Left renal pelvis (tissue), 4 donors: ENCODE results near the gene AGK. TPM values are rescaled to one million over a fixed set of nuclear protein-coding genes. Genes with fewer than 3 reads are reported as not detected.
"Not testable (repeated sequence)": the region's sequence is repeated elsewhere in the genome, so short reads cannot be mapped to it uniquely, and the experiment has no call there.

Source experiments
- DNase-seq, 4 donors: peaks; one replicate each; pipeline ENCODE4 v3.0.0-alpha.2; 2013; ENCODE audit warnings: low read depth in 4 of 4, low spot score in 3 of 4
- polyA plus RNA-seq, 4 donors: library from polyadenylated mRNA; unstranded; fragments of 120-200 nt; gene quantifications; one replicate each; pipeline ENCODE4 v1.2.1, GENCODE V29; 2013; ENCODE audit not compliant: insufficient read length in 4 of 4

Gene AGK
- polyA plus RNA-seq, 4 donors = 30.9 to 42.0 (median 36.6) TPM

GRCh38 chr7:141640239-141640840 is 89.1 kb downstream of the AGK start:
- no peak for DNase-seq

- no peak for DNase-seq
Observed at GRCh38 chr7:141641876-141642275, 90.7 kb downstream of the AGK start.

GRCh38 chr7:141645188-141645587 is 94.0 kb downstream of the AGK start:
- no peak for DNase-seq

DNA sequence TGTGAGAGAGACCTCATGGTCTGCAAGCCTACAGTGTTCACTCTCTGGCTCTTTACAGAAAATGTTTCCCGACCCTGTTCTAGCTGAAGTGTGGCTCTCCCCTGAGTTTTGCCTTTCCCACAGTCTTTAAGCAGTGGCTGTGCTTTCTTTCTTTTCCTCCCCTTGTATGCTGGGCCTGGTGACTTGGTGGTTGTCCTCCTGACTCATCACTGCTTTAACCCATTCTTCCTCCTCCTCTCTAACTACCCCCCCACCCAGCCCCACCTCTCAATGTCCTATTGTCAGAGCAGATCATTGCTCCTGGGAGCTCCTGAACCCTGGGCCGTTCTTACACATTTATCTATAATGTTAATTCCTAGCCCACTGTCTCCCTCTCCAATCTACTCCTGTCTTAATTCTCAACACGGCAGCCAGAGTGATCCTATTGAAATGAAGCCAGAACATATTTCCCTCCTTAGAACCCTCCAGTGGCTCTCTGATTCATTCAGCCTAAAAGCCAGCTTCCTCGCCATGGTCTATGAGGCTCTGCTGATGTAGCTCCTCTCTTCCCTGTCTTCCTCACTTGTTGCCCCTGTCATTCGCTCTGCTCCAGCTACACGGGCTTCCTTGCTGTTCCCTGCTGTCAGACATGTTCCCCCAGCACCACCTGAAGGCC is 95.7 kb downstream of the AGK start:
- DNase-seq = no peak

DNA sequence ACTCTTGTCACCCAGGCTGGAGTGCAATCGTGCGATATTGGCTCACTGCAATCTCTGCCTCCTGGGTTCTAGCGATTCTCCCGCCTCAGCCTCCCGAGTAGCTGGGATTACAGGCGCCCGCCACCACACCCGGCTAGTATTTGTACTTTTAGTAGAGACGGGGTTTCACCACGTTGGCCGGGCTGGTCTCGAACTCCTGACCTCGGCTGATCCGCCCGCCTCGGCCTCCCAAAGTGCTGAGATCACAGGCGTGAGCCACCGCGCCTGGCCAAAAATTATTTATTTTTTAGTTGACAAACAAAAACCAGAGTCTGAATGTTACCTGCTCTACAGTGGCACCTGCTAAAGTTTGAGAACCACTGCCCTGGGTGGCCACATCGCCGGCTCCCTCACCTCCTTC is 96.5 kb downstream of the AGK start:
- not testable (repeated sequence) for DNase-seq

DNA sequence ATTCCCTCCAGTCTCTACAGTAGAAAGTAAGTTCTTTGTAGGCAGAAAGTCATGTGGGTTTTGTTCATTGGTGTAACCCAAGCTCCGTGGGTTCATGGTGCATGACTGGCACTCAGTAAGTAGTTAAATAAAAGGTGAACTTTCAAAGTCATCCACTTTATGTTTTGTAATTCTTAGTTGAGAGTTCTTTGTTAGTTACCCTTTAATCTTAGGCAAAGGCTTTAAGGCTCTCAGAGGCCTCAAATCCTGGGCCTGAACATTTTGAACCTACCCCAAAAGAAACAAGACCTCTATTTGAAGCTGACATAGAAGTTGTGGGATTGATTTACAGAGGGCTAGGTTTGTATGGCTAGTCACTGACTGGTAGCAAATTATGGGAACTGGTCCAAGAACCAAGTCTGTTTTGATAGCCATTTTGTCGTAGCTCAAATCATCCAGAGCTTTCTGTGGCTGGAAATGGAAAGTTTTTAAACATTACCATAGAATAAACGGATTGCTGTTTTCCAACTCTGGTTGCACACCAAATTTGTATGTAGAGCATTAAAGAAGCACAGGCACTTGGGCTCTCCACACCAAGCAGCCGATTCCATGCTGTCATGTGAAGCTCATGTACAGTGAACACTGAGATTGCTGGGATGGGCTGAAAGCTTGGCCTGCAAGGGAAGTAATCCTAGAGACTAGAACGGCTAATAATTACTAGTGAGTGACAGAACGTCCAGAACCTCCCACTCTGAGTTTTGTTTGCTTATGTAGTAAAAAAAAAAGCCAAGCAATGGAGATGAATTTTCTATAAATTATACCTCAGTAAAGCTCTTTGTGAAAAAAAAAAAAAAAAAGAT is 97.3 kb downstream of the AGK start:
- DNase-seq = no peak

DNA sequence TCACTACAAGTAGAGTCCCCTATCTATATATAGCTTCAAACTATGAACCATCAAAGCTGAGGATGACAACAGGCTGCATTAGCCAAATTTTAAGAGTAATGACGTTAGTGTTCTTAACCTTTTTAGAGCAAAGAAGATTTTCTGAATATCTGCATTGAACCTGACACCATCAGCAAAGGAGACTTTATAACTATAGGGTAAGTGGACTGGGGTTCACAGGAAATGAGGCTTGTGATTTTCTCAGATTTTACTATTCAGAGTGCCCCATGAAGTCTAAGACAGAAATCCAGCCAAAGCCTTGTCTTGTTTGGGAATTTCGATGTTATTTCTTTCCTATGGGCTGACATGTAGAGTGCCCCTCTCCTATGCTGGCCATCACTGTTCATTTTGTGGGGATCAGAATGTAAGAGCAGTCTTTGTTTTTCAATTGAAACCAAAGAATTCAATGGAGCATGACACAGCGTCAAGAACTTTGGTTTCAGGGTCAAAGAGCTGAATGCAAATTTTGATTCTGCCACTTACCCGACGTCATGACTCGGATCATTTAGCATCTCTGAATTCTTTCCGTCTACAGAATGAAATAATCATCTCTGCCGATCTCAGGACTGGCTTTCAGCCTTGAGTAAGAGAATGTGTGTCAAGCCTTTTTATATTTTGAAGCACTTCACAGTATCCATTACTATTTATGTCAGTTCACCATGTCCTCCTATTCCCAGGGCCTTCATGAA is 98.1 kb downstream of the AGK start:
- DNase-seq = peak in 1 of 4 donors; percentile 40

DNA sequence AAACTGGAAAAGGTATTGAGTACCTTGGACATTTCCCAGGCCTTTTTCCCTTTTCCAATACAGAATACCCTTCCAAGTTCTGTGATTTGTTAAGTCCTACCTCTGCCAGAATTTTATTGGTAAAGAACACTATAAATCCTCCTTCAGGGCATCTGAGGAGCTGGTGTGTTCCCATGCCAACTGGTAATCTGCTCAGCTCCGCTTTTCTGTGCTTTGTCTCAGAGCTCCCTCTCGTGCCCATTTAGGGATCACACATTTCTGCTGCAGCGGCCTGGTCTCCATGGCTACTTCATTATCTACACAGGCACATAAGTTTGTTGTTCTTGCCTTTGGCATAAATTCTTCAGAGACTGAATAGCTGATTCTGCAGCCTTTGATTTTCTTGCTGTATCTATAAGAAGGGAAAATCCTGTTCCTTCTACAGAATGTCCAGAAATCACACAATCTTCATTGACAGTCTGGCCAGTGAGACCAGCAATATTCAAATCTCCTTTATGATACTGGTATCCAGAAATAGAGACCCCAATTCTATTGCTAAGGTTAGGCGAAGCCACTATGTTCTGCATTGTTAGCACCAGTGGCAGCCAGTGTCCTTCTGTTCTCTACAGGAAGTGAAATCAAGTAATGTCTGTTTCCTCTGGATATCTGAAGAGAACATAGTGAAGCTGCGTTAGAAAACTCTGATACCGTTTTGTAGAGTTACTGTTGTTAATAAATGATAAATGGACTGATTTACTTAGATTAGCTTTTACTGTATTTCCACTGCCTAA is 98.8 kb downstream of the AGK start:
- DNase-seq = peak; percentile 60 to 85 (median 70)

GRCh38 chr7:141651417-141651816 is 100.2 kb downstream of the AGK start:
- no peak for DNase-seq

DNA sequence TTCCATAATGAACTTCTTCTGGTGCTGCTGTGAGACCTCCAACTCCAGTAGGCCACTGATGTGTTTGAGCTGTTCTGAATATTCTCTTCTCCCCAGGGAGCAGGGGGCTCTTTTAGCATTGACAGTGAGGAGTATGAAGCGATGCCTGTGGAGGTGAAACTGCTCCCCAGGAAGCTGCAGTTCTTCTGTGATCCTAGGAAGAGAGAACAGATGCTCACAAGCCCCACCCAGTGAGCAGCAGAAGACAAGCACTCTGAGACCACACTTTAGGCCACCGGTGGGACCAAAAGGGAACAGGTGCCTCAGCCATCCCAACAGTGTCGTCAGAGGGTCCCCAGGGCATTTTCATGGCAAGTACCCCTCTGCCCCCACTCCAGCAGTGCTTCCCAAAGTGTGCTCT is 101.5 kb downstream of the AGK start:
- DNase-seq = no peak

GRCh38 chr7:141654551-141654950 is 103.3 kb downstream of the AGK start:
- DNase-seq = peak in 2 of 4 donors; percentile 26 to 39

- no peak for DNase-seq
Observed at GRCh38 chr7:141659501-141659900, 108.3 kb downstream of the AGK start.

- no peak for DNase-seq
Observed at GRCh38 chr7:141660259-141660658, 109.0 kb downstream of the AGK start.

GRCh38 chr7:141663081-141663849 is 112.1 kb downstream of the AGK start:
- no peak for DNase-seq

DNA sequence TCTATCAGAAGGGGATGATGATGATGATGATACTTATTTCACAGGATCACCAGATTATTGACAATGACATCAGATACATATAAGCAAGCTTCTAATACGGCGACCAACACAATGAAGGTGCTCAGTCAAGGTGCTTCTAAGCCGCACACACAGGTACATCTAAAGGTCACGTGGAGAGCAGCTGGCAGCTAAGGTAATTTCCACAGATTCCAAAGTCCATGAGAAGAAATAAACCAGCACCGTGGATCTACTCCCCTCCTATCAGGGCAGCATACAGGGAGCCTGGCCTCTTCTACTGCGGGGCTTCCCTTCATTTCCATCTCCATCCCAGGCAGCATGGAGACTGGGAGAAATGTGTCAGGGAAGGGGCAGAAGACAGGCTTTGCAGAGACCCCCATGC is 113.2 kb downstream of the AGK start:
- no peak for DNase-seq

DNA sequence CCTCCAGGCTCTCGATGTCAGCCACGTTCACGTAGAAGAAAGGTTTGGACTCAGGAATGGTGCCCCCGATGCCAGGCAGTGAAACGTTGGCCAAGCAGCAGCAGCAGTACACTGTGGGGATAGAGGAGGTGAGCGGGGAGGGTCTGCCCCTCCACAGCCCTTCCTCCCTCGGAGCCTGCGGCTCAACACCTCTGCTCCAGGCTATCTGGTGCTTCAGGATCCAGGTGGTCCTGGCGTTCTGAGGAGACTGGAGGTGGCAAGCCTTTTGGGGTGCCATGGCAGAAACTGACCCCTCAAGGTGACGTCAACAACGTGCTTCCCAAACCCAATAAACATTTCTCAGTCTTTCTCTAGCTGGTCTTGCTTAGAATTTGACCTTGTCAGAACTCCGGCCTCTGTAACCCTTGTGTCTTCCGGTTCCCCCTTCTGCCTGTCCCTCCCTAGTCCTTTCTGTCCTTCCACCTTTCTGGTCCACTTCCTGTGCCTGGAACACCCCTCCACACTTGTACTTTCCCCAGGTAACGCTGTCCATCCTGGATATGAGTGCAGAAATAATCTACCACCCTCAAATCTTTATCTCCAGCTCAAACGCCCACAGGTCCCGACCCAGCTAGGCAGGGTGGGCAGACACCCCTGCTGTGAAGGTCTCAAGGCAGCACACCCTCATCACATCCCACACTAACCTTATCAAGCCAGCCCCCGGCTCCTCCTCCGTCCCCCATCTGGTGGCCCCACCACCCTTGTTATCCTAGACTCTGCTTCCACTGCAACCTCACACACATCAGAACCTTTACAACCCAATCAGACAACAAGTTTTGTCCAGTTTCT is 114.2 kb downstream of the AGK start:
- DNase-seq = no peak

DNA sequence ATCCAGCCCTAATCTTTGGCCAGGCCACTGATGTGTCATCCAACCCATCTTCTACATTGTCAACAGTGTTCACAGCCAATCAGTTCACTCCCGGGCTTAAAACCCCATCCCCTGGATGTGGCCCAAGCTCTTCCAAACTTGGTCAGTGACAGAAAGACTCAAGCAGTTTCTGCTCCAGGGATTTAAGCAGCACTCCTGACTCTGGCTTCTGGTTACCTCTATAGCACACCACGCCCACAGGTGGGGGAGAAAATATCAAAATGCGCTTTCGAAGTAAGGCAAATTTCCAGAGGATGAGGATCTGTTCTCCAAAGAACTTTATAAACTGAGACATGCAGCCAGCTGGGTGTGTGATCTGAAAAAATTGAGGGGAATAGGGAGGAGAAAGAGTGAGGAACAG is 114.9 kb downstream of the AGK start:
- DNase-seq = no peak

DNA sequence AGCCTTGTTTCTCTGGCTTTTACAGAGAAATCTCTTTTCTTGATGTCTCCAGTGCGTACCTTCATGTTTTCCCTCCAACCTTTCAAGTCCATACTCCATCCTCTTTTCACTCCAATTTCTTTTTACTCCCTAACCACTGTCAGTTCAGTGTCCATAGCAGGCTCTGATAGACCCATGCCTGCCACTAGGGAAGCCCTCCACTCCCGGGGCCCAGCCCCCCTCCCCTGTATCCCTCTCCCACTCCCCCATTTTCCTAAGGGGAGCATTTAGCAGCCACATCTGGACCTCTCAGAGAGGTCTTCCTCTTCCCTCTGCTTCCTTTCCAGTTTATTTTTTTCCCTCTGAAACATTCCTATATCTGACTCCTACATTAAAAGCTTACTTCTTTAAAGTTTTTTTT is 117.6 kb downstream of the AGK start:
- DNase-seq = no peak
